GM21717 (cell line): ENCODE measurements around the gene COQ8B.

Experiments
- ATAC-seq: cut with Tn5 transposase; IDR thresholded peaks from one replicate; pipeline ENCODE4 v1.9.1; 2021; ENCODE audit warnings: mild to moderate bottlenecking, moderate library complexity; ENCODE audit not compliant: unreplicated experiment

The COQ8B gene

GRCh38 chr19:40718774-40719391, 2.2 kb upstream of the COQ8B start:
- ATAC-seq: no peak

- no peak for ATAC-seq
Observed at GRCh38 chr19:40717880-40718773, 1.4 kb upstream of the COQ8B start.

GRCh38 chr19:40717325-40717879, 716 bp upstream of the COQ8B start:
- ATAC-seq: peak; percentile 2

DNA sequence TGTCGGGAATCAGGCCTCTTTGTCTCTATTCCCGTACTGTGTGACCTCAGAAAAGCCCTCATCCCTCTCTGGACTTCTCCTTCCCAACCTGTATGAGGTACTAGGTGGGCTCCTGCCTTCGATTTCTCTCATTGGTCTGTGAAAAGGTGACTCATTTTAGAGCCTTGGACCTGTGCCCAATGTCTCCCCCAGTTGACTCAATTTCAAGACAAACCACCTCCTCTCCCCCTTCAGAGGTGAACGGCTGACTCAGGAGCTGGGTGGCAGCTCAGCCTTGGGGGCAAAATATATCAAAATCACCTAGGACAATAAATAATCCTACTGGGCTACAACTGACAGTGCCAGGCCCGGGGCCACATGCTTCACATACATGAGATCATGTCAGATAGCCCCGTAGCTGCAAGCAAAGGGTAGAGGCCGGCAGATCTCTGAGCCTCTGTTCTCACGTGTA, 630 bp downstream of the COQ8B start:
- no peak for ATAC-seq

GRCh38 chr19:40714441-40715299, 2.0 kb downstream of the COQ8B start:
- ATAC-seq: peak; percentile 48

DNA sequence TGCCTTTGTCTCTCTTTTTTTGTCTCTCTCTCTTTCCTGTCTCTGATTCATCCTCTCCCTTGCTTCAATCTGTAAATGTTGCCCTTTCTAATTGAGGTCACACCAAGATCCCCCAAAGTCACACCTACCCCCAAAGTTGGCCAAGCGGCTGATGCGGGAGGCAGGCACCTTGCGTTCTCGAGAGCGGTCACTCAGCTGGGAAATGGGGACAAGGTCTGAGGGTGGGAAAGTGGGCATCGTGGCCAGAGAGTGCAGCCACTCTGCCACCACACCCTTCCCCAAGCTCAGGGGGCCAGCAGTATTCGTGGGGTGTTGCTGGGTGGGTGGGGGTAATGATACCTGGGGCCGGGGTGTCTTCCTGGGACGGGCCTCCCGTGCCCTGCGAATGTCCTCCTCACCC, 2.7 kb downstream of the COQ8B start:
- no peak for ATAC-seq

GRCh38 chr19:40709817-40710216, 6.9 kb downstream of the COQ8B start:
- ATAC-seq: no peak

GRCh38 chr19:40707615-40708014, 9.1 kb downstream of the COQ8B start:
- ATAC-seq: no peak

GRCh38 chr19:40705950-40706619, 10.6 kb downstream of the COQ8B start:
- no peak for ATAC-seq

DNA sequence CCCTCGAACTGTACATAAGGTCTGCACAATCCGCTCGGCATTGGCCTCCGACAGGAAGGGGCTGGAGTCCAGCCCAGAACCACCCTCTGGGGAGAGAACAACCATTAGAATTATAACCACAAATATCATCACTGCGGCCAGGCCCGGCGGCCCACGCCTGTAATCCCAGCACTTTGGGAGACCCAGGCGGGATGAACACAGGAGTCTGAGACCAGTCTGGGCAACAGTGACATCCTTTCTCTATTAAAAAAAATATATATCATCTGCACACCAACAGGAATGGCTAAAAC, 11.4 kb downstream of the COQ8B start:
- no peak for ATAC-seq

DNA sequence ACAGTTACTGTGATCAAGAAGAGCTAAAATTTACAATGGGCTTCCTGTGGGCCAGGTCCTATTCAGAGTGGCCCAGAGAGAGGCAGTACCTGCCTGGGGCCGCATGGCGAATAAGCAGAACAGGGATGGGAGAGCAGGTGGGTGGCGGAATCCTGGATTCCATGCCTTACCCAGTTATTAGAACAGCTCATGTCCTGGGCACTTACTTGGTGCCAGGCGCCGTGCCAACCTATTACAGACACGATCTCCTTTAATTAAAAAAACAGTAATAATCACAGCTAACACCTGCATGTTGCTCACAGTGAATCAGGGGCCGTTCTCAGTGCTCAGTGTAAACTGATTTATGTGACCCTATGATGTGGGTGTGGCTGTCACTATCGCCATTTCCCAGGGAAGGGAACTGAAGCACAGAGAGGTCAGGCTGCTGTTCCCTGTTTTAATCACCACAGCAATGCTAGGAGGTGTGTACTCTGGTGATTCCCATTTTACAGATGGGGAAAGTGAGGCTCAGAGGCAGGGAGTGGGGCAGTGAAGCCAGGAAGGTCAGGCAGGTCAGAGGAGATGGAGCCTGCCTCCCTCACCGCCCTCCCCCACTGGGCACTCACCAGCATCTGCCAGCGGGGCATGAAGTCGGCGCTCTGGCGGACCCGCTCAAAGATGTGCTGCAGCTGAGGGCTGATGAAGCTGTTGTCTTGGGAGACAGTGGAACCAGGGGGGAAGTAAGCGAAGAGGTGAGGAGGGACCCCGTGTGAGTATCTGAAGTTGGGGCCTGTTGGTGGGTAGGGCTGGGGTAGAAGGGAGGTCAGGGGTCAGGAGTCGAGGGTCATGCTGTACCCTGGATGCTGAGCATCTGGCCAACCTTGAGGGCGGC, 12.0 kb downstream of the COQ8B start:
- ATAC-seq: no peak

- ATAC-seq: no peak
Observed at GRCh38 chr19:40703029-40703755, 13.5 kb downstream of the COQ8B start.

- ATAC-seq: no peak
Observed at GRCh38 chr19:40702337-40703012, 14.2 kb downstream of the COQ8B start.

DNA sequence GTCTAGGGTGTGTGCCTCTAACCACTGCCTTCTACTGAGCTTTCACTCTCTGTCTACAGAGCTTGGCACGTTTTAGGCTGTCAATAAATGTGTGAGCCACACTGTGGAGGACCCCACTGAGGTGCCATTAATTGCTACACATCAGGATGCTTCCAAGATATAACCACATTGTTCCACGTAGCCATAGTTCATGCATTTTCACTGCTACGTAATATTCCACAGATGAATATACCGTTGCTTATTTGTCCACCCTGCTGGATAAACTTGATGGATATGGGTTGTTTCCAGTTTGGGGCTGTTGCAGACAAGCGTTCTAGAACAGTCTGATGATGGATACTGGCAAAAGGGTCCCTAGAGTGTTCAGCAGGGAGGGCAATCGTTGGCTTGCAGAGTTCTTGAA, 14.9 kb downstream of the COQ8B start:
- ATAC-seq: no peak

DNA sequence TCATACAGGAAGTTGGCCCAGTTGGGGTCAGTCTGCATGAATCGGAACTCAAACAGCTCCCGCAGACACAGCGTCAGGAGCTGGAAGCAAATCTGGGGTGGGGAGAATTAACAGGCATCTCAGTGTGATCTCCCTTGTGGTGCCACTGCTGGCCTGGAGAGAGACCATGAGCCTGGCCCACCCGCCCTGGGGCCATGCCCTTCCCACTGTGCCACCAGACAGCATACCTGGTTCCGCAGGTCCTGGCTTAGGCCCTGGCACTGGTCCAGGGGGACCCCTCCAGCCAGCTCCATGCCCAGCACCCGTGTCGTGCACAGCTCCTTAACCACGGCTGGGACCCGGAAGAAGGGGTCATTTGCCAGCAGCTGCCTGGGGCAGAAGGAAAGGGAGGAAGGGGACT, 16.6 kb downstream of the COQ8B start:
- no peak for ATAC-seq

GRCh38 chr19:40697007-40697406, 19.7 kb downstream of the COQ8B start:
- ATAC-seq: no peak

- ATAC-seq: no peak
Observed at GRCh38 chr19:40695881-40696280, 20.8 kb downstream of the COQ8B start.

- ATAC-seq: no peak
Observed at GRCh38 chr19:40693896-40694295, 22.8 kb downstream of the COQ8B start.
